HepG2 (cell line): Measurements from ENCODE around the gene CMC1.

Source experiments
- KMT2A ChIP-seq: sonication (generic); formaldehyde crosslinking; IDR thresholded peaks from 2 replicates; pipeline ENCODE4 v1.4.0; 2020; ENCODE audit warnings: missing genetic modification reagents
- RORA ChIP-seq: sonication (generic); formaldehyde crosslinking; IDR thresholded peaks from 2 replicates; pipeline ENCODE4 v1.5.0; 2020; ENCODE audit warnings: mild to moderate bottlenecking, missing genetic modification reagents, moderate library complexity
- STAG1 ChIP-seq: sonication (generic); formaldehyde crosslinking; IDR thresholded peaks from 2 replicates; pipeline ENCODE4 v1.4.0; 2020; ENCODE audit warnings: missing genetic modification reagents
- ZBTB8A ChIP-seq: sonication (generic); formaldehyde crosslinking; IDR thresholded peaks from 2 replicates; pipeline ENCODE4 v1.4.0; 2020; ENCODE audit warnings: mild to moderate bottlenecking, low read depth, missing genetic modification reagents, borderline replicate concordance
- ZNF253 ChIP-seq: sonication (generic); formaldehyde crosslinking; IDR thresholded peaks from 2 replicates; pipeline ENCODE4 v1.8.0; 2022; ENCODE audit warnings: mild to moderate bottlenecking, missing genetic modification reagents, borderline replicate concordance
- TF ChIP-seq, protein P1 (sequence below): sonication (generic); formaldehyde crosslinking; IDR thresholded peaks from 2 replicates; pipeline ENCODE4 v1.5.0; 2020; ENCODE audit warnings: mild to moderate bottlenecking, missing genetic modification reagents, moderate library complexity
- TF ChIP-seq, protein P2 (sequence below), 2 experiments: fragments of 450-650 bp in 1 of 2; sonication (generic) in 1 of 2; formaldehyde crosslinking in 1 of 2; IDR thresholded peaks; 2 replicates each; pipeline versions ENCODE4 v1.6.1 to v1.8.0; 2016 to 2022; ENCODE audit warnings: antibody characterized with exemption in 1 of 2, mild to moderate bottlenecking in 1 of 2, missing genetic modification reagents in 1 of 2

DNA sequence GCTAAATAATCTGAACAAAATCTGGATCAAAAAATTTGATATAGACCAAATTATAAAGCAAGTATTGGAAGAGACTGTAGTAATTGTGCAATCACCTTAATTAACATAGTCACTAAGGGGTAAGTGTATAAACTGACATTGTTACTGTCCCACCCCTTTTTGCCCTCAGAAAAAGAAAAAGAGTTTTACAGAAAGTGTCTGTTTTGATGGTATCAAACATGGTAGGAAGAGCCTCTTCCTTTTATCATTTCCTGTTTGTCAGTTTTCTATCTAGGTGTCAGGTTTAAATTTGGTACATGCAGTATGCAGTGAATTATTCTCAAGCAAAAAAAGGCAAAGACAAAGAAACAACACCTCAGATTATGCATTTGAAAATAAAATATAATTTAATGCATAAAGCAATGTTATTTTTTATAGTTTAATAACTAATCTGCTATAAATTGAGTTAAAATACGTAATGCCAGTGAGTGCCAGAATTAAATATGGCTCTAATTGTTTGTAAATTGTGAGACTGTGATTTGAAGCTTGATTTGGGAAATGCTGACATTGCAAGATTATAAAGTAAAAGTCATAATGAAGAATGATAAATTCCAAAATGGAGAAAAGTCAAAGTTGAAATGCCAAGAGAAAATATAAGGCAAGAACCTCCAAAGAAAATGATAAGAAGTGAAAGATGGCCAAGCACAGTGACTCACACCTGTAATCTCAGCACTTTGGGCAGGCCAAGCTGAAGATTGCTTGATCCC is 30.3 kb upstream of the CMC1 start:
- TF ChIP-seq KMT2A (CRISPR knock-in tag) (no peak), ZNF253 (CRISPR knock-in tag) (no peak), RORA (CRISPR knock-in tag) (no peak), ZBTB8A (CRISPR knock-in tag) (no peak), STAG1 (CRISPR knock-in tag) (no peak)
- TF ChIP-seq, protein P1, sequence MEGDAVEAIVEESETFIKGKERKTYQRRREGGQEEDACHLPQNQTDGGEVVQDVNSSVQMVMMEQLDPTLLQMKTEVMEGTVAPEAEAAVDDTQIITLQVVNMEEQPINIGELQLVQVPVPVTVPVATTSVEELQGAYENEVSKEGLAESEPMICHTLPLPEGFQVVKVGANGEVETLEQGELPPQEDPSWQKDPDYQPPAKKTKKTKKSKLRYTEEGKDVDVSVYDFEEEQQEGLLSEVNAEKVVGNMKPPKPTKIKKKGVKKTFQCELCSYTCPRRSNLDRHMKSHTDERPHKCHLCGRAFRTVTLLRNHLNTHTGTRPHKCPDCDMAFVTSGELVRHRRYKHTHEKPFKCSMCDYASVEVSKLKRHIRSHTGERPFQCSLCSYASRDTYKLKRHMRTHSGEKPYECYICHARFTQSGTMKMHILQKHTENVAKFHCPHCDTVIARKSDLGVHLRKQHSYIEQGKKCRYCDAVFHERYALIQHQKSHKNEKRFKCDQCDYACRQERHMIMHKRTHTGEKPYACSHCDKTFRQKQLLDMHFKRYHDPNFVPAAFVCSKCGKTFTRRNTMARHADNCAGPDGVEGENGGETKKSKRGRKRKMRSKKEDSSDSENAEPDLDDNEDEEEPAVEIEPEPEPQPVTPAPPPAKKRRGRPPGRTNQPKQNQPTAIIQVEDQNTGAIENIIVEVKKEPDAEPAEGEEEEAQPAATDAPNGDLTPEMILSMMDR (CRISPR knock-in tag) = no peak
- TF ChIP-seq, protein P2, sequence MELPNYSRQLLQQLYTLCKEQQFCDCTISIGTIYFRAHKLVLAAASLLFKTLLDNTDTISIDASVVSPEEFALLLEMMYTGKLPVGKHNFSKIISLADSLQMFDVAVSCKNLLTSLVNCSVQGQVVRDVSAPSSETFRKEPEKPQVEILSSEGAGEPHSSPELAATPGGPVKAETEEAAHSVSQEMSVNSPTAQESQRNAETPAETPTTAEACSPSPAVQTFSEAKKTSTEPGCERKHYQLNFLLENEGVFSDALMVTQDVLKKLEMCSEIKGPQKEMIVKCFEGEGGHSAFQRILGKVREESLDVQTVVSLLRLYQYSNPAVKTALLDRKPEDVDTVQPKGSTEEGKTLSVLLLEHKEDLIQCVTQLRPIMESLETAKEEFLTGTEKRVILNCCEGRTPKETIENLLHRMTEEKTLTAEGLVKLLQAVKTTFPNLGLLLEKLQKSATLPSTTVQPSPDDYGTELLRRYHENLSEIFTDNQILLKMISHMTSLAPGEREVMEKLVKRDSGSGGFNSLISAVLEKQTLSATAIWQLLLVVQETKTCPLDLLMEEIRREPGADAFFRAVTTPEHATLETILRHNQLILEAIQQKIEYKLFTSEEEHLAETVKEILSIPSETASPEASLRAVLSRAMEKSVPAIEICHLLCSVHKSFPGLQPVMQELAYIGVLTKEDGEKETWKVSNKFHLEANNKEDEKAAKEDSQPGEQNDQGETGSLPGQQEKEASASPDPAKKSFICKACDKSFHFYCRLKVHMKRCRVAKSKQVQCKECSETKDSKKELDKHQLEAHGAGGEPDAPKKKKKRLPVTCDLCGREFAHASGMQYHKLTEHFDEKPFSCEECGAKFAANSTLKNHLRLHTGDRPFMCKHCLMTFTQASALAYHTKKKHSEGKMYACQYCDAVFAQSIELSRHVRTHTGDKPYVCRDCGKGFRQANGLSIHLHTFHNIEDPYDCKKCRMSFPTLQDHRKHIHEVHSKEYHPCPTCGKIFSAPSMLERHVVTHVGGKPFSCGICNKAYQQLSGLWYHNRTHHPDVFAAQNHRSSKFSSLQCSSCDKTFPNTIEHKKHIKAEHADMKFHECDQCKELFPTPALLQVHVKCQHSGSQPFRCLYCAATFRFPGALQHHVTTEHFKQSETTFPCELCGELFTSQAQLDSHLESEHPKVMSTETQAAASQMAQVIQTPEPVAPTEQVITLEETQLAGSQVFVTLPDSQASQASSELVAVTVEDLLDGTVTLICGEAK (IDR thresholded peaks at IDR 0.05) = no peak
- TF ChIP-seq, protein P2 (CRISPR knock-in tag; IDR thresholded peaks at IDR 0.05) = no peak
